Measurements from ENCODE around the gene LBHD2.

Gene LBHD2

DNA sequence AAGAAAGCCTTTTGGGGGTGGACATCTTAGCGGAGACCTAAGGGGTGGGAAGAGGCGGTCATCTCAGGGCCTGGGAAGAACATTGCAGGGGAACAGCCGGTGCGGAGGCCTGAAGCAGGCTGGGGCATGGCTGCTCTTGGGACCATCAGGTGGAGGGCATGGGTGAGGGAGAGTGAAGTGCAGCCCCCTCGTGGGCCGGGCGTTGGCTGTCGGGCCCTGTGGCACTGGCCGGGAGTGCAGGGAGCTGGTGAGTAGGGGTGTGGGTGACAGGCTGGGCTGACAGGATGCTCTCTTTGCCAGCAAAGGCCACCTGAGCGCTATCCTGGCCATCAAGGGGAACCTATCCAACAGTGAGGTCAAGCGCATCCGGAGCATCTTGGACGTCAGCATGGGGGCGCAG is 50.9 kb downstream of the LBHD2 start:
- DNase-seq: no peak

DNA sequence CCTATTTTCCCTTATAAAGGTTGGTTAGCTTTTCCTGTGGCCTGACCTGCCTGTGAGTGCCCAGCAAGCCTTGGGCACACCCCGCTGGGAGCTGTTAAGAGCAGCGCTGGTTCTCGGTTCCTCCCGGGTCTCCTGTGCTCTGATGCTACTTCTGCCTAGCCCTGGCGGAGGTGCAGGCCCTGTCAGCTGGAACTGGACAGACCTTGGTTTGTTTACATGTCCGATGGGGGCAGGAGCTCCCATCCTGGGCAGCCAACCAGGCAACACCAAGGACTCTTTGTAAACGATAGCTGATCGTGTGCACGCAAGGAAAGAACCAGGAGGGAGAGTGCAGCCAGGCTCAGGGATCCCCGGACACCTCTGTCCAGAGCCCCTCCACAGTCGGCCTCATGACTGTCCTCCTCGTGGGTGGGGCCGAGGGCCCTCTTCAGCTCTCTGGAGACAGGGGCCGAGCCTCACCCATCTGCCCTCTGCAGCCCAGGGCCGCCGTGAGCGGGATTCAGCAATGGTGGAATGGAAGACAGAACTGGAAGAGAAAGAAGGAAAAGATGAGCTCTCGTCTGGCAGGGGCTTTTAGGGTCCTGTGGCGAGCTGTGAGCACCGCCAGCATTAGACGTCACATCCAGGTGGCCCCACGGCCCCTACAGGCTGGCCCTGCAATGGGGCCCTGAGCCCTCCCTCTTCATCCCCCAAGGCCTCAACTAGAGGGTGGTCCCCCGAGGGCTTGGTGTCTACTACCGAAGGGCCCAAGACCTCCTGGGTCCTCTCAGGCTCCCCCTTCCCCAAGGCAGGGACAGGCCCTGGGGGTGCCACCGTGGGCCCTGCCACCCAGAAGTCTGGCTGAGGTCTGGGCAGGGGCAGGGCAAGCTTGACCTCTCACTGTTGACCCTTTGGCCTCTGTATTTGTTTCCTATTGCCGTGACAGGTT is 51.6 kb downstream of the LBHD2 start:
- no peak for DNase-seq

DNA sequence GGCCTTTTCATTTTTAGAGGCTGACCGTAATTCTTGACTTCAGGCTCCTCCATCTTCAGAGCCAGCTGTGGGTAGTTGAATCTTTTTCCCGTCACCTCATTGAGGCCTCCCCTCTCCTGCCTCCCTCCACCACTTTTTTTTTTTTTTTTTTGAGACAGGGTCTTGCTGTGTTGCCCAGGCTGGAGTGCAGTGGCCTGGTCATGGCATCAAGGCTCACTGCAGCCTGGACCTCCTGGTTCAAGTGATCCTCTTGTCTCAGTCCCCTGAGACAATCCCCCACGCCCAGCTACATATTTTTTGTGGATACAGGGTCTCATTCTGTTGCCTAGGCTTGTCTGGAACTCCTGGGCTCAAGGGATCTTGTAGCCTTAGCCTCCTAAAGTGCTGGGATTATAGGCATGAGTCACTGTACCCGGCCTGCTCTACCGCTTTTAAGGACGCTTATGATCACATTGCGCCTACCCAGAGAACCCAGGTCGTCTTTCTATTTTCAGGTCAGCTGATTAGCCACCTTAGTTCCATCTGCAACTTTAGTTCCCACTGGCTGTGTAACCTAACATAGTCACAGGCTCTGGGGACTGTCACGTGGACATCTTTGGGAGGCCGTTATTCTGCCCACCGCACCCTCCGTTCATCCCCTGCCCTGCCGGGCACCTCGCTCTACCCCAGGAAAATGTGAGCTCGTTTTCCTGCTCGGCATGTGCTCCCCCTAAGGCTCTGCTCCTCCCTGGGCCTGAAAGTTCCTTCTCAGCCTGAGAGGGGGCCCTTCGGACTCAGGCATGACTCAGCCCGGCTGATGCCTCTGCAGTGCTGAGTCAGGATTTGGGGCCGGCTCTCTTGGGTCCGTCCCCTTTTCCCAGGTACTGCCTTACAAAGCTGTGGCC is 52.6 kb downstream of the LBHD2 start:
- DNase-seq: peak; percentile 69

DNA sequence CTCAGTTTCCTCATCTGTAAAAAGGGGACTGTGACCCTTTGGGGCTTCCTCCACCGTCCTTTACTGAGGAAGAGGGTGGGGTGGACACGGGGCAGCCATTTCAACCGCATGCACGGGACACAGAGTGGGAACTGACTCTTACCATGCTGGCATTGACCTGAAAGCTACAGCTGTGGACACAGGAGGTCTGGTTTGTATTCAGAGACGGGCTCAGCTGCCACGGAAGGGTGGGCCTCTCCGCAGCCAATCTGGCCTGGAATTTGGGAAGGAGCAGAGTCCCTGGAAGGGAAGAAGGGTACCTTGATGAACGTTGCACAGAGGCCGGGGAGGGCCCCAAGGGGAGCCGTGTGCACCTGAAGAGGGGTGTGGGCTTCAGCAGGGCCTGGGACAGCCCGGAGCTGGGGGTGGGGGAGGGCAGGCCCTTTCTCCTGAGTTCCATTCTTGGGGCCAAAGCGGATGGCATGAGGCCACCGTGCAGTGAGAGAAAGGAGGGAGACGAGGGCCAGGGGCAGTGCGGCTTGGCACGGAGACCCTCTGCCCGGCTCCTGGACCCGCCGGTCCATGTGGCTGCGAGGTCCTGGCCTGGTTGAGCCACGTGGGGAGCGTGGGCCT is 53.8 kb downstream of the LBHD2 start:
- no peak for DNase-seq

DNA sequence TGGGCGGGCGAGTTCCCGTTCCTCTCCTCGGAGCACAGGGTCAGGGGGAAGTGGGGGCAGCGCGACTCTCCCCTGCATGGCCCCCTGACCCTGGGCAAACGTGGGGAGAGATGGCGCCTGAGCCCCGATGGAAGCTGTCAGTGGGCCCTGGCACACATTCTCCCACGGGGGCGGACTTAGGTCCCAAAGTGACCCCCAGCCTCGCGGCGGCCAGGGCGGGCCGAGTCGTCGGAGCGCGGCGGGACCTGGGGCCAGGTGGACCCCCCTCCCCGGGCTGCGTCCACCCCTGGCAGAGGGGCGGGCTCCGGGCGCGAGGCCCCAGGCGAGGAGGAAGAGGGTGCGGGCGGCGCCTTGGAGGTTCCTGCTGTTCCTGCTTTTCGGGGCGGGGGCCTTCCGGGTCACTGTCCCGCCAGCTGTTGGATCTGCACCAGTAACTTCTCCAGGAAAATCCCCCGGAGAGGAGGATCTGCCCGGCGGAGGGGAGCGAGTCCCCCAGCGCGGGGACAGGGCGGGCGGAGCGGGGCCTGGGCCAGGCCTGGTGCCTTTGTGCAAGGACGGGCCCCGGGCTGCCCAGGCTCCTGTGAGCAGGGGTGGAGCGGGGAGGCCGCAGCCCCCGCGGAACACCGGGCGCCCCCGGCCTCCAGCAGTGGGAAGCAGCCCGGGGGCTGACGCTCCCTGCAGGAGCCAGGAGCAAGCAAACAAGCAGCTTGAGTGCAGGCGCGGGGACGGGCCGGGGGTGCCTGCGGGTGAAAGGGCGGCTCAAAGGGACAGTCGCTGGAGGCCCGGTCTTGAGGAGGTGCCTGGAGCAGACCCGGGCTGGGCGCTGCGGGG is 54.5 kb downstream of the LBHD2 start:
- no peak for DNase-seq

DNA sequence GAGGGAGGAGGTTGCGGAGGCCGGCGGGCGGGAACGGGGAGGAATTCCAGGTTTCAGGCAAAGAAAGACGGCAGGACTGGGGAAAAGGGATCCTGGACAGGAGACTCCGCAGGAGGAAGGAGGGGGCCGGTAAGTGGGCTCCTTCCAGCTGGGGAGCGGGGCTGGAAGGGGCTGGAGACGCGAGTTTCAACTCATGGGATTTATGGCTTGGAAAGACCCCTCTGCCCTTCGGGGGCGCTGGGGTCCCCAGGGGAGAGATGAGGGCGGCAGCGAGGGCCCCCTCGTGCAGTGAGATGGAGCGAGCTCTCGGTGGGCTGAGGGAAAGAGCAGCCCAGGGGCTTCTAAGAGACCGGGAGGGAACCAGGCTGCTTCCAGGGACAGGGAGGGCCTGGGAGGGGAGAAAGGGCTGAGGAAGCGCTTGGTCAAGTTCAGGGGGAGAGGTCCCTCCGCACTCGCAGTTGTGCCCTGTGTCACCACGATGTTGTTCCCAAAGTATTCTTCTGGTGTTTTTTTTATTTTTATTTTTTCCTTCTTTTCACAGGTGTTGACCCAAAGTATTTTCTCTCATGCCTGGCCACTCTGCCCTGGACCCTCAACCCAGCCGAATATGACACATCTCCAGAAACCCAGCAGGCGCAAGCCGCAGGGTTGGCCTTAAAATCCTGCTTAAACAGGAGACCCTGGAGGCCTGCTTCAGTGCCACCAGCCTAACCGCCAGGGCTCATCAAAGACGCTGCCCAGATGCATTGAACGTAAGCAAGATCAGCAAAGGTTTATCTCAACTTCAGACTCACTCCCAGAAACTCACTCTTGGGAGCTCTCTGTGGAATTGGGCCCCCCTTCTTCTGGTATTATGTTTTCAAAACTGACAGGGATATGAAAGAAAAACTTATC is 55.4 kb downstream of the LBHD2 start:
- no peak for DNase-seq

Data from NCI-H226 (cell line).